CD14-positive monocyte (primary cell): ENCODE measurements around the gene TREM2. TPM values are rescaled to one million over a fixed set of nuclear protein-coding genes. Genes with fewer than 3 reads are reported as not detected.

ENCODE experiments used
- DNase-seq, 3 donors: peaks; one replicate each; pipeline ENCODE4 v3.0.0-alpha.2; 2011 to 2022
- H2AFZ ChIP-seq: 2 replicates; pipeline ENCODE4 v1.6.0; 2012; ENCODE audit warnings: mild to moderate bottlenecking, low read depth, low read length, inconsistent platforms; ENCODE audit not compliant: insufficient read depth, poor library complexity, severe bottlenecking
- H3K27ac ChIP-seq, 2 donors: 1 replicate in 1 of 2; 2 replicates in 1 of 2; pipeline ENCODE4 v1.5.1; 2012 to 2013; ENCODE audit warnings: low read length in 2 of 2, control low read depth in 1 of 2, inconsistent platforms in 1 of 2, low read depth in 1 of 2, mild to moderate bottlenecking in 1 of 2
- H3K27me3 ChIP-seq, 2 donors: one replicate each; pipeline versions ENCODE4 v1.6.0 to v1.6.1; 2011 to 2013; ENCODE audit warnings: low read length in 2 of 2; ENCODE audit not compliant: control insufficient read depth in 2 of 2, insufficient read depth in 2 of 2
- H3K36me3 ChIP-seq, 2 donors: replicated peaks in 1 of 2; 1 replicate in 1 of 2; 2 replicates in 1 of 2; pipeline versions ENCODE4 v1.5.1 to v1.6.1; 2012 to 2013; ENCODE audit warnings: low read length in 2 of 2, control low read depth in 1 of 2, inconsistent platforms in 1 of 2, mild to moderate bottlenecking in 1 of 2; ENCODE audit not compliant: insufficient read depth in 2 of 2, control insufficient read depth in 1 of 2
- H3K4me1 ChIP-seq, 2 donors: 1 replicate in 1 of 2; 2 replicates in 1 of 2; pipeline versions ENCODE4 v1.5.1 to v1.6.1; 2012 to 2013; ENCODE audit warnings: low read length in 2 of 2, control low read depth in 1 of 2, inconsistent platforms in 1 of 2, mild to moderate bottlenecking in 1 of 2, moderate library complexity in 1 of 2; ENCODE audit not compliant: insufficient read depth in 2 of 2, control insufficient read depth in 1 of 2
- H3K4me2 ChIP-seq: replicated peaks from 2 replicates; pipeline ENCODE3; 2012; ENCODE audit warnings: low read length, moderate library complexity, mild to moderate bottlenecking; ENCODE audit not compliant: poor library complexity, severe bottlenecking; ENCODE audit errors: extremely low read depth
- H3K4me3 ChIP-seq, 3 experiments: fragments of 200-600 bp in 1 of 3; sonication (generic) in 1 of 3; replicated peaks in 1 of 3; 1 replicate in 2 of 3; 2 replicates in 1 of 3; pipeline ENCODE4 v1.5.1; 2011 to 2013; ENCODE audit warnings: low read length in 3 of 3, mild to moderate bottlenecking in 3 of 3, control low read depth in 2 of 3, low read depth in 2 of 3, inconsistent platforms in 1 of 3, moderate library complexity in 1 of 3
- H3K79me2 ChIP-seq: 2 replicates; pipeline ENCODE4 v1.6.0; 2012; ENCODE audit warnings: mild to moderate bottlenecking, control low read depth, inconsistent platforms, low read length, moderate library complexity; ENCODE audit not compliant: insufficient read depth
- H3K9ac ChIP-seq: 2 replicates; pipeline ENCODE4 v1.6.0; 2017; ENCODE audit warnings: low read length, mild to moderate bottlenecking; ENCODE audit not compliant: insufficient read depth, poor library complexity, severe bottlenecking
- H3K9me3 ChIP-seq, 2 donors: replicated peaks in 1 of 2; 1 replicate in 1 of 2; 2 replicates in 1 of 2; pipeline versions ENCODE4 v1.5.1 to v1.6.1; 2012 to 2013; ENCODE audit warnings: low read length in 2 of 2, control low read depth in 1 of 2; ENCODE audit not compliant: control insufficient read depth in 1 of 2, insufficient read depth in 1 of 2
- H4K20me1 ChIP-seq: 2 replicates; pipeline ENCODE4 v1.6.0; 2012; ENCODE audit warnings: mild to moderate bottlenecking, low read length, control low read depth, moderate library complexity; ENCODE audit not compliant: insufficient read depth
- H3K27ac Mint-ChIP-seq, 7 donors: one replicate each; pipeline ENCODE4 v1.8.0; 2020; ENCODE audit warnings: mild to moderate bottlenecking in 7 of 7, mixed read lengths in 7 of 7, moderate library complexity in 6 of 7, inconsistent platforms in 2 of 7
- H3K27me3 Mint-ChIP-seq, 3 donors: one replicate each; pipeline ENCODE4 v1.8.0; 2021 to 2022; ENCODE audit warnings: low read depth in 3 of 3, mild to moderate bottlenecking in 3 of 3, mixed read lengths in 3 of 3, moderate library complexity in 3 of 3, inconsistent platforms in 1 of 3
- H3K36me3 Mint-ChIP-seq, 2 donors: one replicate each; pipeline ENCODE4 v1.8.0; 2020; ENCODE audit warnings: mixed read lengths in 2 of 2, inconsistent platforms in 1 of 2, mild to moderate bottlenecking in 1 of 2
- H3K4me1 Mint-ChIP-seq: one replicate; pipeline ENCODE4 v1.8.0; 2020; ENCODE audit warnings: mild to moderate bottlenecking, mixed read lengths
- H3K4me3 Mint-ChIP-seq, 2 donors: one replicate each; pipeline ENCODE4 v1.8.0; 2020; ENCODE audit warnings: mild to moderate bottlenecking in 2 of 2, mixed read lengths in 2 of 2, moderate library complexity in 1 of 2
- H3K9me3 Mint-ChIP-seq, 7 donors: one replicate each; pipeline ENCODE4 v1.8.0; 2020 to 2022; ENCODE audit warnings: mixed read lengths in 7 of 7, mild to moderate bottlenecking in 6 of 7, moderate library complexity in 6 of 7, inconsistent platforms in 2 of 7
- WGBS: methylation state at CpG from one replicate; pipeline ENCODE4 v1.1.5; 2013; ENCODE audit warnings: missing lambda C conversion rate; ENCODE audit not compliant: insufficient coverage; 5-methylcytosine and 5-hydroxymethylcytosine counted together
- intact Hi-C, 2 donors: fragments of 100-400 bp; cut with micrococcal nuclease; formaldehyde crosslinking; loops; one replicate each; pipeline versions ENCODE4 v1.15.0 to v1.15.1; 2023
- polyA plus RNA-seq, 3 donors: library from polyadenylated mRNA; depleted of rRNA in 1 of 3; unstranded in 2 of 3; stranded (reverse) in 1 of 3; fragments of 300-500 nt in 2 of 3; fragments of >200 nt in 1 of 3; fragmentation: Illumina TruSeq in 2 of 3; gene quantifications; 1 replicate in 2 of 3; 2 replicates in 1 of 3; pipeline ENCODE4 v1.2.3, GENCODE V29; 2012 to 2021
- TF ChIP-seq, protein P1 (sequence below): fragments of 200-600 bp; IDR thresholded peaks from one replicate; pipeline ENCODE4 v1.8.0; 2022; ENCODE audit warnings: antibody characterized with exemption, mild to moderate bottlenecking

TREM2 gene
- polyA plus RNA-seq, 3 donors: 0.54 to 0.78 (median 0.56) TPM

DNA sequence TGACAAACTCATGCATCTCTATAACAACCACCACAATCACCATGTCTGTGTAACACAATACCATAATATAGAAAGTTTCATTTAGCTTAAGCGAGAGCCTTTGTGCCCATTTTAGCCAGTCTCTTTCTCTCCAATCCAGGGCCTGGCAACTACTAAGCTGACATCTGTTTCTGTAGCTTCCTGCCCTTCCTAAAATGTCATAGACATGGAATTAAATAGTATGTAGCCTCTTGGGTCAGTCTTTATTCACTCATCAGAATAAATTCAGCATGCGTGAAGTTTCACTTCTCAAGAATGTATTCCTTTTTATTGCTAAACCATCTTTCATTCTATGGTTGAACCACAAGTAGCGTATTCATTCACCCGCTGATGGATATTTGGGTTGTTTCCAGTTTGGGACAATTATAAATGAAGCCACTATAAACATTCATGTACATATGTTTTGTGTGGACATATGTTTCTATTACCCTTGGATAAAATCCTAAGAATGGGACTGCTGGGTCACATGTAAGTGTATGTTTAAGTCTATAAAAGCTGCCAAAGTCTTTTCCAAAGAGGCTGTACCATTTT is 1.7 kb upstream of the TREM2 start:
- no peak overlapping the region for H3K4me3 Mint-ChIP-seq
- H3K79me2 ChIP-seq: no peaks in the 10 kb centered on the region
- TF ChIP-seq, protein P1, sequence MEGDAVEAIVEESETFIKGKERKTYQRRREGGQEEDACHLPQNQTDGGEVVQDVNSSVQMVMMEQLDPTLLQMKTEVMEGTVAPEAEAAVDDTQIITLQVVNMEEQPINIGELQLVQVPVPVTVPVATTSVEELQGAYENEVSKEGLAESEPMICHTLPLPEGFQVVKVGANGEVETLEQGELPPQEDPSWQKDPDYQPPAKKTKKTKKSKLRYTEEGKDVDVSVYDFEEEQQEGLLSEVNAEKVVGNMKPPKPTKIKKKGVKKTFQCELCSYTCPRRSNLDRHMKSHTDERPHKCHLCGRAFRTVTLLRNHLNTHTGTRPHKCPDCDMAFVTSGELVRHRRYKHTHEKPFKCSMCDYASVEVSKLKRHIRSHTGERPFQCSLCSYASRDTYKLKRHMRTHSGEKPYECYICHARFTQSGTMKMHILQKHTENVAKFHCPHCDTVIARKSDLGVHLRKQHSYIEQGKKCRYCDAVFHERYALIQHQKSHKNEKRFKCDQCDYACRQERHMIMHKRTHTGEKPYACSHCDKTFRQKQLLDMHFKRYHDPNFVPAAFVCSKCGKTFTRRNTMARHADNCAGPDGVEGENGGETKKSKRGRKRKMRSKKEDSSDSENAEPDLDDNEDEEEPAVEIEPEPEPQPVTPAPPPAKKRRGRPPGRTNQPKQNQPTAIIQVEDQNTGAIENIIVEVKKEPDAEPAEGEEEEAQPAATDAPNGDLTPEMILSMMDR: no peak
- H3K36me3 ChIP-seq: no peaks in the 10 kb centered on the region
- H3K36me3 Mint-ChIP-seq: no peaks in the 10 kb centered on the region
- peaks cover 22 to 26% of the 10 kb centered on the region in 2 donors for H3K4me1 ChIP-seq
- H2AFZ ChIP-seq: no peak overlapping the region
- H3K27me3 Mint-ChIP-seq: peaks cover 0 to 7% (median 3%) of the 10 kb centered on the region in 3 donors
- peaks cover 0 to 2% (median 0%) of the 10 kb centered on the region in 7 donors for H3K9me3 Mint-ChIP-seq
- peaks cover 30% of the 10 kb centered on the region for H3K4me1 Mint-ChIP-seq
- H3K9ac ChIP-seq: no peak overlapping the region
- H3K27ac ChIP-seq: no peak overlapping the region
- H3K4me2 ChIP-seq: no peak overlapping the region
- no peak overlapping the region for H3K27ac Mint-ChIP-seq
- H4K20me1 ChIP-seq: no peaks in the 10 kb centered on the region
- H3K9me3 ChIP-seq: no peaks in the 10 kb centered on the region
- no CpG with 5 or more reads among the region's 4 CpGs for WGBS
- DNase-seq: no peak
- H3K27me3 ChIP-seq: no peaks in the 10 kb centered on the region
- no peak overlapping the region for H3K4me3 ChIP-seq
- intact Hi-C loops: no loop called here

DNA sequence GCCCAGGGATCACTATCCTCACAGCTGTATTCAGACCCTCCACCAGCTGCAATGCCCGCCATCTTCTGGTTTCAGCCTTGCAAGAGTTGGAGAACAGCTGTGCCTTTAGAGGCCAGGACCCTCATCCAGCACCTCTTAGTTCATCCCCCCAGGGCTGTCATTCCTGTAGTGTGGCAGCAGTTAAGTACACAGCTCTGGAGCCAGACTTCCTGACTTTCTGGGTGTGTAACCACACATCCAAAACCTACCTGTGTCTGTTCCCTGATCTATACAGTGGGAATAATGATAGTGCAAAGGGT is 452 bp upstream of the TREM2 start:
- Histone ChIP-seq H3K79me2 (no peaks in the 10 kb centered on the region), H3K27ac (no peak overlapping the region), H3K9me3 (no peaks in the 10 kb centered on the region), H3K4me1 (peaks cover 22 to 26% of the 10 kb centered on the region in 2 donors), H4K20me1 (no peaks in the 10 kb centered on the region), H3K4me2 (no peak overlapping the region), H3K9ac (no peak overlapping the region), H3K27me3 (no peaks in the 10 kb centered on the region), H3K4me3 (no peak overlapping the region), H3K36me3 (no peaks in the 10 kb centered on the region), H2AFZ (no peak overlapping the region)
- intact Hi-C loops: no loop called here
- TF ChIP-seq, protein P1: no peak
- no peak for DNase-seq
- Mint-ChIP-seq H3K9me3 (peaks cover 0 to 2% (median 0%) of the 10 kb centered on the region in 7 donors), H3K4me1 (peaks cover 30% of the 10 kb centered on the region), H3K27ac (no peak overlapping the region), H3K36me3 (no peaks in the 10 kb centered on the region), H3K27me3 (peaks cover 0 to 9% (median 3%) of the 10 kb centered on the region in 3 donors), H3K4me3 (no peak overlapping the region)
- 100% methylated on average over 1 of the region's 1 CpG for WGBS
